Measurements from ENCODE around the gene UNC13B. TPM values are rescaled to one million over a fixed set of nuclear protein-coding genes. Genes with fewer than 3 reads are reported as not detected.

UNC13B gene
- total and polyA plus RNA-seq, 2 of the 8 experiments (the other 6 are each of a cell fraction or from before 2014, with no cell fraction given), result 23.1 to 51.7 TPM

- TF ChIP-seq CHD7 (IDR thresholded peaks at IDR 0.05; ENCODE audit: insufficient replicate concordance, low read length) (no peak), NRF1 (IDR thresholded peaks at IDR 0.05; ENCODE audit: low read depth, low read length) (no peak), HDAC2 (IDR thresholded peaks at IDR 0.05; ENCODE audit: borderline replicate concordance in 1 of 2, low read depth in 2 of 2, low read length in 2 of 2) (no peak), KDM5A (IDR thresholded peaks at IDR 0.05; ENCODE audit: low read length) (no peak), EGR1 (IDR thresholded peaks at IDR 0.05; ENCODE audit: borderline replicate concordance, low read depth, low read length) (no peak), EP300 (IDR thresholded peaks at IDR 0.05; ENCODE audit: borderline replicate concordance in 1 of 2, low read depth in 2 of 2, low read length in 2 of 2) (no peak), JUND (IDR thresholded peaks at IDR 0.05; ENCODE audit: low read length) (no peak), CTBP2 (IDR thresholded peaks at IDR 0.05; ENCODE audit: borderline replicate concordance, insufficient read depth, insufficient read length, low read length) (no peak), MAFK (IDR thresholded peaks at IDR 0.05; ENCODE audit: low read depth, low read length) (no peak), RBBP5 (IDR thresholded peaks at IDR 0.05; ENCODE audit: borderline replicate concordance, low read depth, low read length) (no peak), CBX8 (IDR thresholded peaks at IDR 0.05; ENCODE audit: borderline replicate concordance, low read depth, low read length) (no peak)
These were observed 186.3 kb downstream of the UNC13B start (continued) for GRCh38 chr9:35348109-35348508.
